OCI-LY3 (cell line): ENCODE data around the gene CXCL16.

Experiments used
- CTCF ChIP-seq: fragments of 200-600, 300-600 bp; sonication (generic); IDR thresholded peaks from 2 replicates; pipeline ENCODE4 v1.5.1; 2014; ENCODE audit warnings: antibody characterized with exemption, low read length, low read depth
- EZH2phosphoT487 ChIP-seq: fragments of 200-600 bp; shearing (Covaris generic); IDR thresholded peaks from 2 replicates; pipeline ENCODE4 v1.6.1; 2018; ENCODE audit warnings: antibody characterized with exemption, mixed run types, low read depth

- TF ChIP-seq CTCF (no peak), EZH2phosphoT487 (no peak)
Observed at GRCh38 chr17:4738136-4739121, 1.3 kb downstream of the CXCL16 start.
